Measurements from ENCODE around the gene NTRK2.

NTRK2 gene

GRCh38 chr9:85036496-85036895 is 367.0 kb downstream of the NTRK2 start:
- 80 to 97% methylated on average over 2 of the region's 2 CpGs for WGBS, 2 experiments
- Histone ChIP-seq H3K36me3 (ENCODE audit: control insufficient read depth, insufficient read depth, low read length) (no peaks in the 10 kb centered on the region), H3K27me3 (ENCODE audit: control insufficient read depth, insufficient read depth, low read length, poor library complexity, severe bottlenecking) (no peaks in the 10 kb centered on the region), H3K4me1 (ENCODE audit: control insufficient read depth, insufficient read depth, low read length) (peaks cover 14% of the 10 kb centered on the region), H3K27ac (ENCODE audit: insufficient read depth, low read depth, low read length, poor library complexity, severe bottlenecking) (no peak overlapping the region), H3K4me3 (ENCODE audit: insufficient read depth, low read depth, low read length) (no peak overlapping the region), H3K9me3 (ENCODE audit: control insufficient read depth, low read length) (no peaks in the 10 kb centered on the region)

- Histone ChIP-seq H3K4me1 (ENCODE audit: control insufficient read depth, insufficient read depth, low read length) (peaks cover 14% of the 10 kb centered on the region), H3K4me3 (ENCODE audit: insufficient read depth, low read depth, low read length) (no peak overlapping the region), H3K9me3 (ENCODE audit: control insufficient read depth, low read length) (no peaks in the 10 kb centered on the region), H3K27ac (ENCODE audit: insufficient read depth, low read depth, low read length, poor library complexity, severe bottlenecking) (no peak overlapping the region), H3K27me3 (ENCODE audit: control insufficient read depth, insufficient read depth, low read length, poor library complexity, severe bottlenecking) (no peaks in the 10 kb centered on the region), H3K36me3 (ENCODE audit: control insufficient read depth, insufficient read depth, low read length) (no peaks in the 10 kb centered on the region)
- 94% methylated on average over 2 of the region's 2 CpGs for WGBS, 2 experiments
These were observed 368.5 kb downstream of the NTRK2 start for GRCh38 chr9:85038061-85038460.

GRCh38 chr9:85038824-85039608 is 369.5 kb downstream of the NTRK2 start:
- peaks cover 14% of the 10 kb centered on the region for H3K4me1 ChIP-seq (ENCODE audit: control insufficient read depth, insufficient read depth, low read length)
- H3K4me3 ChIP-seq (ENCODE audit: insufficient read depth, low read depth, low read length): no peak overlapping the region
- WGBS, 2 experiments: 88 to 91% methylated on average over 9 of the region's 9 CpGs
- no peaks in the 10 kb centered on the region for H3K36me3 ChIP-seq (ENCODE audit: control insufficient read depth, insufficient read depth, low read length)
- H3K9me3 ChIP-seq (ENCODE audit: control insufficient read depth, low read length): no peaks in the 10 kb centered on the region
- no peaks in the 10 kb centered on the region for H3K27me3 ChIP-seq (ENCODE audit: control insufficient read depth, insufficient read depth, low read length, poor library complexity, severe bottlenecking)
- no peak overlapping the region for H3K27ac ChIP-seq (ENCODE audit: insufficient read depth, low read depth, low read length, poor library complexity, severe bottlenecking)

DNA sequence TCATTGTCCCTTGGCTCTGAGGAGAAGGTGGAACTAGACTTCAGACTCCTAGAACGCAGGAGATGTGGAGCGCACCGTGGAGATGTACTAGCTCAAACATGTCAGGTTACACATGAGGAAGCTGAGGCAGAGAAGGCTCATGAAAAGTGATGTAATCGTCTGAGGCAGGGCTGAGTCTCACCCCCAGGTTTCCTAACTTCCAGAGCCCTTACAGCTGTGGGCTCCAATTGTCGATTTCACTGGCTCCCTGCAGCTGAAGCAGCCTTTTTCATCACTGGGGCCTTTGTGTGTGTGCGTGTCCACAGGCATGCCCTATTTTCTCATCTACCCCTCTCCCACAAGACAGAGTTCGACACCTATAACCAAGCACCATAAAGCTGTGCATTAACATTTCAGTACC is 370.6 kb downstream of the NTRK2 start:
- no peaks in the 10 kb centered on the region for H3K27me3 ChIP-seq (ENCODE audit: control insufficient read depth, insufficient read depth, low read length, poor library complexity, severe bottlenecking)
- no peak overlapping the region for H3K27ac ChIP-seq (ENCODE audit: insufficient read depth, low read depth, low read length, poor library complexity, severe bottlenecking)
- no peaks in the 10 kb centered on the region for H3K36me3 ChIP-seq (ENCODE audit: control insufficient read depth, insufficient read depth, low read length)
- WGBS, 2 experiments: 84 to 85% methylated on average over 7 of the region's 7 CpGs
- H3K4me1 ChIP-seq (ENCODE audit: control insufficient read depth, insufficient read depth, low read length): peaks cover 14% of the 10 kb centered on the region
- no peaks in the 10 kb centered on the region for H3K9me3 ChIP-seq (ENCODE audit: control insufficient read depth, low read length)
- no peak overlapping the region for H3K4me3 ChIP-seq (ENCODE audit: insufficient read depth, low read depth, low read length)

GRCh38 chr9:85040821-85041465 is 371.4 kb downstream of the NTRK2 start:
- Histone ChIP-seq H3K27ac (ENCODE audit: insufficient read depth, low read depth, low read length, poor library complexity, severe bottlenecking) (peak overlapping the region; percentile 48), H3K4me1 (ENCODE audit: control insufficient read depth, insufficient read depth, low read length) (peaks cover 14% of the 10 kb centered on the region), H3K27me3 (ENCODE audit: control insufficient read depth, insufficient read depth, low read length, poor library complexity, severe bottlenecking) (no peaks in the 10 kb centered on the region), H3K9me3 (ENCODE audit: control insufficient read depth, low read length) (no peaks in the 10 kb centered on the region), H3K36me3 (ENCODE audit: control insufficient read depth, insufficient read depth, low read length) (no peaks in the 10 kb centered on the region), H3K4me3 (ENCODE audit: insufficient read depth, low read depth, low read length) (no peak overlapping the region)
- 86 to 87% methylated on average over 16 of the region's 16 CpGs for WGBS, 2 experiments

- H3K4me1 ChIP-seq (ENCODE audit: control insufficient read depth, insufficient read depth, low read length): peaks cover 14% of the 10 kb centered on the region
- no peak overlapping the region for H3K4me3 ChIP-seq (ENCODE audit: insufficient read depth, low read depth, low read length)
- no peaks in the 10 kb centered on the region for H3K9me3 ChIP-seq (ENCODE audit: control insufficient read depth, low read length)
- WGBS, 2 experiments: 93 to 94% methylated on average over 2 of the region's 2 CpGs
- H3K27me3 ChIP-seq (ENCODE audit: control insufficient read depth, insufficient read depth, low read length, poor library complexity, severe bottlenecking): no peaks in the 10 kb centered on the region
- peak overlapping the region; percentile 48 for H3K27ac ChIP-seq (ENCODE audit: insufficient read depth, low read depth, low read length, poor library complexity, severe bottlenecking)
- H3K36me3 ChIP-seq (ENCODE audit: control insufficient read depth, insufficient read depth, low read length): no peaks in the 10 kb centered on the region
These were observed 372.1 kb downstream of the NTRK2 start for GRCh38 chr9:85041466-85042137.

- no peak overlapping the region for H3K27ac ChIP-seq (ENCODE audit: insufficient read depth, low read depth, low read length, poor library complexity, severe bottlenecking)
- H3K4me3 ChIP-seq (ENCODE audit: insufficient read depth, low read depth, low read length): no peak overlapping the region
- WGBS, 2 experiments: 93 to 97% methylated on average over 3 of the region's 3 CpGs
- H3K36me3 ChIP-seq (ENCODE audit: control insufficient read depth, insufficient read depth, low read length): no peaks in the 10 kb centered on the region
- H3K27me3 ChIP-seq (ENCODE audit: control insufficient read depth, insufficient read depth, low read length, poor library complexity, severe bottlenecking): no peaks in the 10 kb centered on the region
- no peaks in the 10 kb centered on the region for H3K9me3 ChIP-seq (ENCODE audit: control insufficient read depth, low read length)
- H3K4me1 ChIP-seq (ENCODE audit: control insufficient read depth, insufficient read depth, low read length): peaks cover 14% of the 10 kb centered on the region
These were observed 373.6 kb downstream of the NTRK2 start for GRCh38 chr9:85042981-85043647.

- Histone ChIP-seq H3K9me3 (ENCODE audit: control insufficient read depth, low read length) (no peaks in the 10 kb centered on the region), H3K36me3 (ENCODE audit: control insufficient read depth, insufficient read depth, low read length) (no peaks in the 10 kb centered on the region), H3K27ac (ENCODE audit: insufficient read depth, low read depth, low read length, poor library complexity, severe bottlenecking) (no peak overlapping the region), H3K27me3 (ENCODE audit: control insufficient read depth, insufficient read depth, low read length, poor library complexity, severe bottlenecking) (no peaks in the 10 kb centered on the region), H3K4me3 (ENCODE audit: insufficient read depth, low read depth, low read length) (no peak overlapping the region), H3K4me1 (ENCODE audit: control insufficient read depth, insufficient read depth, low read length) (peaks cover 11% of the 10 kb centered on the region)
- 85% methylated on average over 6 of the region's 6 CpGs for WGBS, 2 experiments
These were observed 375.7 kb downstream of the NTRK2 start for GRCh38 chr9:85045271-85045670.

DNA sequence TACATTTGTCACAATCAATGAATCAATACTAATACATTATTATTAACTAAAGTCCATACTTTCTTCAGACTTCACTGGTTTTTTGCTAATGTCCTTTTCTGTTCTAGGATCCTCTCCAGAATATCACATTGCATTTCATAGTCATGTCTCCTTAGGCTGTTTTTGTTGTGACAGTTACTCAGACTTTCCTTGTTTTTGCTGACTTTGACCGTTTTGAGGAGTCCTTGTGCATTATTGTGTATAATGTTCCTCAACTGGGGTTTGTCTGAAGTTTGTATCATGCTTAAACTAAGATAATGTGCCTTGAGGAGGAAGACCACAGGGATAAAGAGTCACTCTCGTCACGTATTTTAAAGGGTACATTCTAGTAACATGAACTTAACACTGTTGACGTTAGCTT is 376.9 kb downstream of the NTRK2 start:
- Histone ChIP-seq H3K4me1 (ENCODE audit: control insufficient read depth, insufficient read depth, low read length) (no peaks in the 10 kb centered on the region), H3K27me3 (ENCODE audit: control insufficient read depth, insufficient read depth, low read length, poor library complexity, severe bottlenecking) (no peaks in the 10 kb centered on the region), H3K4me3 (ENCODE audit: insufficient read depth, low read depth, low read length) (no peak overlapping the region), H3K27ac (ENCODE audit: insufficient read depth, low read depth, low read length, poor library complexity, severe bottlenecking) (no peak overlapping the region), H3K9me3 (ENCODE audit: control insufficient read depth, low read length) (no peaks in the 10 kb centered on the region), H3K36me3 (ENCODE audit: control insufficient read depth, insufficient read depth, low read length) (no peaks in the 10 kb centered on the region)
- 94% methylated on average over 4 of the region's 4 CpGs for WGBS, 2 experiments

Measured in ectodermal cell (in vitro differentiated cells).